T-cell (primary cell): Measurements from ENCODE around the gene MBNL3. TPM values are rescaled to one million over a fixed set of nuclear protein-coding genes. Genes with fewer than 3 reads are reported as not detected.

Experiments used
- ATAC-seq, 4 experiments: fragments of 200-7000 bp in 3 of 4; fragments of 150-1000 bp in 1 of 4; cut with Tn5 transposase; replicated peaks in 1 of 4; 1 replicate in 3 of 4; 2 replicates in 1 of 4; pipeline ENCODE4 v1.10.0; 2021; ENCODE audit warnings: moderate library complexity in 3 of 4, mild to moderate bottlenecking in 2 of 4, moderate number of reproducible peaks in 1 of 4
- CTCF ChIA-PET, 2 donors: fragments of 300-600 bp; sonication (Branson Sonifier 250); formaldehyde crosslinking; loops; one replicate each; lab custom pipeline; 2022; ENCODE audit warnings: antibody characterized with exemption in 2 of 2; lab: Charles Lee
- POLR2A ChIA-PET, 2 donors: fragments of 300-600 bp; sonication (Branson Sonifier 250); formaldehyde crosslinking; loops; one replicate each; lab custom pipeline; 2022; ENCODE audit warnings: antibody characterized with exemption in 2 of 2; lab: Charles Lee
- DNase-seq, 35 experiments: peaks; one replicate each; pipeline versions ENCODE4 v3.0.0 to v3.0.0-alpha.2; 2013 to 2023
- H3K27ac ChIP-seq: one replicate; pipeline ENCODE4 v1.5.1; 2013; ENCODE audit warnings: low read length
- H3K27me3 ChIP-seq, 2 experiments: replicated peaks in 1 of 2; 1 replicate in 1 of 2; 2 replicates in 1 of 2; pipeline versions ENCODE4 v1.6.1 to v1.7.0; 2013; ENCODE audit warnings: low read length in 1 of 2, mixed read lengths in 1 of 2; ENCODE audit not compliant: control insufficient read depth in 2 of 2, insufficient read depth in 2 of 2; ENCODE audit errors: extremely low read depth in 1 of 2
- H3K36me3 ChIP-seq, 2 donors: 1 replicate in 1 of 2; 2 replicates in 1 of 2; pipeline versions ENCODE4 v1.6.1 to v1.7.0; 2013; ENCODE audit warnings: low read length in 1 of 2; ENCODE audit not compliant: control insufficient read depth in 2 of 2, insufficient read depth in 1 of 2; ENCODE audit errors: extremely low read depth in 1 of 2
- H3K4me1 ChIP-seq, 2 experiments: 1 replicate in 1 of 2; 2 replicates in 1 of 2; pipeline versions ENCODE4 v1.6.1 to v1.7.0; 2013; ENCODE audit warnings: low read length in 2 of 2, mixed read lengths in 1 of 2; ENCODE audit not compliant: insufficient read depth in 2 of 2, control insufficient read depth in 1 of 2; ENCODE audit errors: extremely low read depth in 1 of 2
- H3K4me3 ChIP-seq, 2 donors: 1 replicate in 1 of 2; 2 replicates in 1 of 2; pipeline versions ENCODE4 v1.5.1 to v1.7.0; 2013; ENCODE audit warnings: mild to moderate bottlenecking in 2 of 2, low read length in 1 of 2, moderate library complexity in 1 of 2; ENCODE audit not compliant: control insufficient read depth in 1 of 2; ENCODE audit errors: extremely low read depth in 1 of 2
- H3K9me3 ChIP-seq: 2 replicates; pipeline ENCODE4 v1.7.0; 2013
- H3K27ac Mint-ChIP-seq, 2 donors: one replicate each; pipeline ENCODE4 v1.8.0; 2020 to 2021; ENCODE audit warnings: mild to moderate bottlenecking in 2 of 2, mixed read lengths in 2 of 2
- H3K27me3 Mint-ChIP-seq, 2 donors: one replicate each; pipeline ENCODE4 v1.8.0; 2021 to 2022; ENCODE audit warnings: mixed read lengths in 2 of 2
- H3K36me3 Mint-ChIP-seq: one replicate; pipeline ENCODE4 v1.8.0; 2021; ENCODE audit warnings: mixed read lengths
- H3K4me1 Mint-ChIP-seq, 3 donors: one replicate each; pipeline ENCODE4 v1.8.0; 2020 to 2022; ENCODE audit warnings: mixed read lengths in 3 of 3, mild to moderate bottlenecking in 1 of 3
- H3K4me3 Mint-ChIP-seq, 3 donors: one replicate each; pipeline ENCODE4 v1.8.0; 2020 to 2022; ENCODE audit warnings: mild to moderate bottlenecking in 3 of 3, mixed read lengths in 3 of 3, moderate library complexity in 3 of 3
- H3K9me3 Mint-ChIP-seq, 3 donors: one replicate each; pipeline ENCODE4 v1.8.0; 2020 to 2022; ENCODE audit warnings: mixed read lengths in 3 of 3
- WGBS: methylation state at CpG from one replicate; pipeline ENCODE4 v1.1.5; 2013; ENCODE audit warnings: missing lambda C conversion rate; ENCODE audit not compliant: insufficient coverage; 5-methylcytosine and 5-hydroxymethylcytosine counted together
- total RNA-seq, 35 experiments: library from RNA in 6 of 35; stranded (reverse) in 6 of 35; fragments of 120-200 nt in 1 of 35; gene quantifications; one replicate each; pipeline versions ENCODE4 v1.2.1 to v1.2.4 and lab custom pipeline; 2013 to 2026

Gene MBNL3
- total RNA-seq, 5 donors from 2014 or later (not counting 1 experiment from before 2014, with no cell fraction given) = 23.3 to 39.5 (median 27.2) TPM

- Mint-ChIP-seq H3K36me3 (no peaks in the 10 kb centered on the region), H3K27ac (peak overlapping the region in 1 of 2 donors; percentile 41), H3K9me3 (no peaks in the 10 kb centered on the region), H3K4me3 (no peak overlapping the region), H3K4me1 (peaks cover 50 to 83% (median 78%) of the 10 kb centered on the region in 3 donors), H3K27me3 (peaks cover 0 to 12% of the 10 kb centered on the region in 2 donors)
- H3K4me1 ChIP-seq = peaks cover 16 to 32% of the 10 kb centered on the region in 2 experiments
- H3K27me3 ChIP-seq = no peaks in the 10 kb centered on the region
- WGBS = no CpG with 5 or more reads among the region's 2 CpGs
- H3K36me3 ChIP-seq = no peaks in the 10 kb centered on the region
- no peak overlapping the region for H3K4me3 ChIP-seq
- ChIA-PET CTCF (interaction anchor here in 1 of 2 donors (1.1 kb wide), 1 partner anchor 190 kb away, joined by 3 read pairs; no protein-coding TSS in a partner anchor), POLR2A (no interaction called here)
- no peak overlapping the region for H3K27ac ChIP-seq
- H3K9me3 ChIP-seq = no peaks in the 10 kb centered on the region
- no peak for ATAC-seq
- no peak for DNase-seq
Observed at GRCh38 chrX:132483488-132483887, 5.3 kb downstream of the MBNL3 start.

DNA sequence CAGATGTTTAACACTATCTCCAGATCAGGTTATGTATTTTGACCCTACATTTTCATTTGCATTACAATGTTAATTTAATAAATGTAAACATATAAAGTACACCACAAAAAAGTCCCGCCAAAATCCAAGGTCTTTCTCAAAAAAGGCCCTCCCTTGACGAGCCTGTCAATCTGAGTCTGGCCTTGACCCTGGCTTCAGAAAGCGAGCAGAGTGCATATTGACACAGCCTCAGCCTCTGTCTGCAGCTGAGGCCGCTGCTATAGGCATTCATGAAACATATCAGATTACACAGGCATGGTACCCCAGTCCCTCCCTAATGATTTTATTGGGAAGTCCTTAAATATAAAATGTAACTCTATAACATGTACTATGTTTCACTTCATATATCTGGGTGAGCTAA lies 6.2 kb downstream of the MBNL3 start:
- ChIA-PET CTCF (interaction anchor here in 1 of 2 donors (1.1 kb wide), 1 partner anchor 190 kb away, joined by 3 read pairs; no protein-coding TSS in a partner anchor), POLR2A (no interaction called here)
- H3K27me3 ChIP-seq = no peaks in the 10 kb centered on the region

DNA sequence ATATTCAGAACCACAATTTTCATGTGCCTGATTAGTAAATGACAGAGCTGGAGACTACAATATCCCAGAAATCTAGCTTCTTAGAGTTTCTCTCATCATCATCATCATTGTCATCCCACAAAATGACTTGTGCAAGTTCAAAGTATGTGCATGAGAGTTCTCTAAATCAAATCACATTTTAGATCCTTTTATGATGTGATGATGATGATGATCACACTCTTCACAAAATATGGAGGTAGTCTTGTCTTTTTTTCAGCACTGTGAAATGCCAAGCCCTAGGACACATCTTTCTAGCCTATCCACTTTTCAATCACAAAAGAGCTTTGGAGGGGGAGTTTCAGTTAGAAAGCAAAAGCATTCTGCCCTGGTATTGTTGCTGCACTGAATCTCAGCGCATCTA lies 7.4 kb downstream of the MBNL3 start:
- WGBS = no CpG with 5 or more reads among the region's 1 CpG
- Histone ChIP-seq H3K4me1 (peaks cover 16 to 27% of the 10 kb centered on the region in 2 experiments), H3K27me3 (no peaks in the 10 kb centered on the region), H3K27ac (peak overlapping the region; percentile 68), H3K4me3 (no peak overlapping the region), H3K36me3 (no peaks in the 10 kb centered on the region), H3K9me3 (no peaks in the 10 kb centered on the region)
- CTCF ChIA-PET = interaction anchor here in 1 of 2 donors (0.6 to 2.3 kb wide), 3 partner anchors 9 to 612 kb away, joined by 3 to 9 read pairs (median 6); no protein-coding TSS in a partner anchor
- Mint-ChIP-seq H3K4me3 (peak overlapping the region in 2 of 3 donors; percentile 79 to 85), H3K27ac (peak overlapping the region; percentile 90 to 97), H3K9me3 (no peaks in the 10 kb centered on the region), H3K27me3 (peaks cover 0 to 15% of the 10 kb centered on the region in 2 donors), H3K4me1 (peaks cover 36 to 71% (median 61%) of the 10 kb centered on the region in 3 donors), H3K36me3 (no peaks in the 10 kb centered on the region)
- POLR2A ChIA-PET = interaction anchor here in 1 of 2 donors (0.5 kb wide), 1 partner anchor 81 kb away, joined by 4 read pairs; no protein-coding TSS in a partner anchor
- ATAC-seq (no peak), DNase-seq (no peak)

More for the DNA sequence above, 6.2 kb downstream of the MBNL3 start:
- H3K36me3 ChIP-seq = no peaks in the 10 kb centered on the region
- no peaks in the 10 kb centered on the region for H3K36me3 Mint-ChIP-seq
- H3K27ac Mint-ChIP-seq = peak overlapping the region; percentile 59 to 60
- no peak for ATAC-seq
- H3K4me1 ChIP-seq = peaks cover 16 to 32% of the 10 kb centered on the region in 2 experiments
- H3K27me3 Mint-ChIP-seq = peaks cover 0 to 15% of the 10 kb centered on the region in 2 donors
- no peaks in the 10 kb centered on the region for H3K9me3 ChIP-seq
- no peak for DNase-seq
- no peak overlapping the region for H3K27ac ChIP-seq
- H3K4me3 ChIP-seq = no peak overlapping the region
- no peak overlapping the region for H3K4me3 Mint-ChIP-seq
- peaks cover 48 to 79% (median 71%) of the 10 kb centered on the region in 3 donors for H3K4me1 Mint-ChIP-seq
- no CpG with 5 or more reads among the region's 4 CpGs for WGBS
- H3K9me3 Mint-ChIP-seq = no peaks in the 10 kb centered on the region

DNA sequence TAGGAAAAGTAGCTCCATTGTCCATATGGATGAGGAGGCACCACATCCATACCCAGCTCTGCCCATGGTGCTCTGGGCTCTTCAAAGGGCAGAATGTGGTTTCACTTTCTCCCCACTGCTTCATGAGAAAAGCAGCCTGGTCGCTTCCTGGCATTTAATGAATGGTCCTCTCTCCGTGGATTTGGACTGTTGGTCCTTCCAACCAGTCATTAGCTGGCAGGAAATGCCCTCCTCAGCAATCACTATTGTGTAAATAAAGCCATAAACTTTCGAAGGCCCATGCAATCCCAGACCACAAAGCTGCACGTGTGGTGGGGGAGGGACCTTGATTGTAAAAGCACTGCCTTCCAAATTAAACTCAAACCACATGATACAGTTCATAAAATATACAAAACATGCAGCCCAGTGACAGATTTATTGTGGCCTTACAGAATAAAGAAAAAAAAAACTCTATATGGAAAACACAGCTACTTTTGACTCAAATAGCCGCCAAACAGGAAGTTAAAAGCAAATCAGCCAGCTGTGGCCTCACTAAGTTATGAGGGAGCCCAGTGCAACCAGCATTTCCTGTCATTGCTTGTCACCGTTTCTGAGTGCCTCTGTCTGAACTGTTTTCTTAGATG lies 8.1 kb downstream of the MBNL3 start:
- Histone ChIP-seq H3K36me3 (no peaks in the 10 kb centered on the region), H3K27me3 (no peaks in the 10 kb centered on the region), H3K4me3 (peak overlapping the region; percentile 32 to 53), H3K9me3 (no peaks in the 10 kb centered on the region), H3K4me1 (peaks cover 16 to 23% of the 10 kb centered on the region in 2 experiments), H3K27ac (peak overlapping the region; percentile 68)
- DNase-seq (peak in 30 of 35 experiments; percentile 8 to 67 (median 32)), ATAC-seq (peak; percentile 84 to 93 (median 88))
- H3K27me3 Mint-ChIP-seq = peaks cover 0 to 12% of the 10 kb centered on the region in 2 donors
- ChIA-PET CTCF (interaction anchor here in 1 of 2 donors (0.9 to 2.3 kb wide), 2 partner anchors 8 to 10 kb away, joined by 3 to 9 read pairs; partner anchors contain the start of gene MBNL3), POLR2A (interaction anchor here in 1 of 2 donors (0.7 kb wide), 2 partner anchors 261 to 498 kb away, joined by 4 read pairs; no protein-coding TSS in a partner anchor)
- H3K4me1 Mint-ChIP-seq = peaks cover 29 to 68% (median 58%) of the 10 kb centered on the region in 3 donors
- H3K27ac Mint-ChIP-seq = peak overlapping the region; percentile 90 to 97
- WGBS = no CpG with 5 or more reads among the region's 6 CpGs
- H3K4me3 Mint-ChIP-seq = peak overlapping the region; percentile 79 to 85 (median 82)
- H3K36me3 Mint-ChIP-seq = no peaks in the 10 kb centered on the region
- no peaks in the 10 kb centered on the region for H3K9me3 Mint-ChIP-seq

- no peak overlapping the region for H3K27ac ChIP-seq
- H3K27me3 ChIP-seq = no peaks in the 10 kb centered on the region
- no peaks in the 10 kb centered on the region for H3K9me3 ChIP-seq
- H3K4me3 ChIP-seq = no peak overlapping the region
- 80% methylated on average over 1 of the region's 1 CpG for WGBS
- ChIA-PET POLR2A (no interaction called here), CTCF (no interaction called here)
- Mint-ChIP-seq H3K36me3 (no peaks in the 10 kb centered on the region), H3K27me3 (peaks cover 0 to 10% of the 10 kb centered on the region in 2 donors), H3K27ac (peak overlapping the region in 1 of 2 donors; percentile 50), H3K4me1 (peaks cover 11 to 33% (median 23%) of the 10 kb centered on the region in 3 donors), H3K9me3 (no peaks in the 10 kb centered on the region), H3K4me3 (no peak overlapping the region)
- DNase-seq (no peak), ATAC-seq (no peak)
- peaks cover 4 to 5% of the 10 kb centered on the region in 2 experiments for H3K4me1 ChIP-seq
- H3K36me3 ChIP-seq = no peaks in the 10 kb centered on the region
Observed at GRCh38 chrX:132474544-132475248, 14.1 kb downstream of the MBNL3 start.

DNA sequence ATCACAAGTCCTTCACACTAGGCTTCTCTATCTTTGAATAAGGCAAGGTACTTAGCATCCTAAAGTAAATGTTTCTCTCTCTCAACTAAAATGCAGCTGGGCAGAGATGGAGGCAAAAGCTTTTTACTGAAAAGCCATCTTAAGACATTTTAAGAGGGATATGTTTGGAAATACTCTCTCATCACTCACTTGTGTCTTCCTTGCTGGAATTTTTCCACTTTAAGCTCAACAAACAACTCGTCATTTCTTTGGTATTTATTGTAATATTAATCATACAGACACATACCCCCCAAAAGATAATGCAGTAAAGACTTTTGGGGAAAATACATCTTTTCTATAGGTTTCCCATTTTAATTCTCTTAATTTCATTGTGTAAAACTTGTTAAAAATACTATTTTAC lies 16.4 kb downstream of the MBNL3 start:
- peaks cover 0 to 9% of the 10 kb centered on the region in 2 donors for H3K27me3 Mint-ChIP-seq
- H3K4me1 Mint-ChIP-seq = peaks cover 11 to 26% (median 20%) of the 10 kb centered on the region in 3 donors
- no peak overlapping the region for H3K27ac Mint-ChIP-seq
- no peak overlapping the region for H3K27ac ChIP-seq
- ATAC-seq (no peak), DNase-seq (no peak)
- no CpG with 5 or more reads among the region's 1 CpG for WGBS
- H3K9me3 Mint-ChIP-seq = no peaks in the 10 kb centered on the region
- H3K36me3 Mint-ChIP-seq = no peaks in the 10 kb centered on the region
- H3K4me3 ChIP-seq = no peak overlapping the region
- no peaks in the 10 kb centered on the region for H3K27me3 ChIP-seq
- no peak overlapping the region for H3K4me3 Mint-ChIP-seq
- peaks cover 3 to 4% of the 10 kb centered on the region in 2 experiments for H3K4me1 ChIP-seq
- H3K9me3 ChIP-seq = no peaks in the 10 kb centered on the region
- no peaks in the 10 kb centered on the region for H3K36me3 ChIP-seq
- ChIA-PET POLR2A (interaction anchor here in 1 of 2 donors (0.6 kb wide), 1 partner anchor 198 kb away, joined by 3 read pairs; no protein-coding TSS in a partner anchor), CTCF (interaction anchor here in 1 of 2 donors (0.8 kb wide), 1 partner anchor 11 kb away, joined by 3 read pairs; no protein-coding TSS in a partner anchor)
